NCI-H524 (cell line): ENCODE data around the gene TRIOBP.
"Not testable (repeated sequence)": the region's sequence is repeated elsewhere in the genome, so short reads cannot be mapped to it uniquely, and the experiment has no call there.

Experiments
- DNase-seq, 2 experiments: peaks; one replicate each; lab custom pipeline; 2025; lab: John Stamatoyannopoulos, UW

TRIOBP gene

GRCh38 chr22:37690407-37690806 lies 6.4 kb upstream of the TRIOBP start:
- no peak for DNase-seq

GRCh38 chr22:37690901-37691504 lies 5.8 kb upstream of the TRIOBP start:
- DNase-seq: no peak

GRCh38 chr22:37692627-37693285 lies 4.1 kb upstream of the TRIOBP start:
- no peak for DNase-seq

GRCh38 chr22:37694131-37694530 lies 2.7 kb upstream of the TRIOBP start:
- DNase-seq: not testable (repeated sequence)

GRCh38 chr22:37696260-37696656 lies 590 bp upstream of the TRIOBP start:
- DNase-seq: not testable (repeated sequence)

- no peak for DNase-seq
Observed at GRCh38 chr22:37697538-37697835, 639 bp downstream of the TRIOBP start.

- DNase-seq: no peak
Observed at GRCh38 chr22:37701141-37701786, 4.4 kb downstream of the TRIOBP start.

GRCh38 chr22:37703906-37704305 lies 7.1 kb downstream of the TRIOBP start:
- DNase-seq: no peak

GRCh38 chr22:37704645-37705044 lies 7.8 kb downstream of the TRIOBP start:
- no peak for DNase-seq

GRCh38 chr22:37705205-37705604 lies 8.4 kb downstream of the TRIOBP start:
- no peak for DNase-seq

- DNase-seq: no peak
Observed at GRCh38 chr22:37708580-37709444, 12.0 kb downstream of the TRIOBP start.

- no peak for DNase-seq
Observed at GRCh38 chr22:37709445-37709765, 12.6 kb downstream of the TRIOBP start.

- DNase-seq: no peak
Observed at GRCh38 chr22:37710675-37711074, 13.8 kb downstream of the TRIOBP start.

GRCh38 chr22:37711490-37711889 lies 14.6 kb downstream of the TRIOBP start:
- DNase-seq: no peak

GRCh38 chr22:37713761-37714160 lies 16.9 kb downstream of the TRIOBP start:
- DNase-seq: no peak

- no peak for DNase-seq
Observed at GRCh38 chr22:37714634-37715033, 17.8 kb downstream of the TRIOBP start.

GRCh38 chr22:37715760-37716159 lies 18.9 kb downstream of the TRIOBP start:
- DNase-seq: no peak

- DNase-seq: no peak
Observed at GRCh38 chr22:37716708-37717107, 19.9 kb downstream of the TRIOBP start.

- not testable (repeated sequence) for DNase-seq
Observed at GRCh38 chr22:37717235-37717634, 20.4 kb downstream of the TRIOBP start.

- not testable (repeated sequence) for DNase-seq
Observed at GRCh38 chr22:37717746-37718305, 21.0 kb downstream of the TRIOBP start.

- DNase-seq: no peak
Observed at GRCh38 chr22:37725551-37726240, 28.8 kb downstream of the TRIOBP start.
